Measurements from ENCODE around the gene PRKCSH.
"Not testable (repeated sequence)": the region's sequence is repeated elsewhere in the genome, so short reads cannot be mapped to it uniquely, and the experiment has no call there.

Gene PRKCSH

DNA sequence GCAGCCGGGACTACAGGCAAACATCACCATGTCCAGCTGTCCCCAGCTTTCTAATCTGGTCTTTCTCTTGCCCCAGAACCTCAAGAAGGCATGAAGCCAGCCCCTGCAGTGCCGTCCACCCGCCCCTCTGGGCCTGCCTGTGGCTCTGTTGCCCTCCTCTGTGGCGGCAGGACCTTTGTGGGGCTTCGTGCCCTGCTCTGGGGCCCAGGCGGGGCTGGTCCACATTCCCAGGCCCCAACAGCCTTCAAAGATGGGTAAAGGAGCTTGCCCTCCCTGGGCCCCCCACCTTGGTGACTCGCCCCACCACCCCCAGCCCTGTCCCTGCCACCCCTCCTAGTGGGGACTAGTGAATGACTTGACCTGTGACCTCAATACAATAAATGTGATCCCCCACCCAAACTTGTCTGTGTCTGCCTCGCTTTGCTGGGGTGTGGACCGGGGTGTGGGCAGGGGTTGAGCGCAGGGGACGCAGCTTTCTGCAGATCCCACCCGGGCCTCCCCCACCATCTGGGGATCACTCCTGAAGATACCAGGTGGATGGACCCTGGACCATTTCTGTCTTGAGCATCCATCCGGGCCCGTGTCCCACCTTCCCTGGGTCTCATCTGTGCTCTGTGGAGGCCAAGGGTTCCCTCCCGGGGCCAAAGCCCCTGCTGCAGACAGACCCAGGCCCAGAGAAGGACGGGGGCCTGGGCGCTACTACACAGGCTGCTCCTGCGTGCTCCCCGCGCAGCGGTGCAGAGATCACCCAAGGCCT, 15.3 kb downstream of the PRKCSH start:
- DNase-seq (ENCODE audit: low read depth in 2 of 2) = no peak

DNA sequence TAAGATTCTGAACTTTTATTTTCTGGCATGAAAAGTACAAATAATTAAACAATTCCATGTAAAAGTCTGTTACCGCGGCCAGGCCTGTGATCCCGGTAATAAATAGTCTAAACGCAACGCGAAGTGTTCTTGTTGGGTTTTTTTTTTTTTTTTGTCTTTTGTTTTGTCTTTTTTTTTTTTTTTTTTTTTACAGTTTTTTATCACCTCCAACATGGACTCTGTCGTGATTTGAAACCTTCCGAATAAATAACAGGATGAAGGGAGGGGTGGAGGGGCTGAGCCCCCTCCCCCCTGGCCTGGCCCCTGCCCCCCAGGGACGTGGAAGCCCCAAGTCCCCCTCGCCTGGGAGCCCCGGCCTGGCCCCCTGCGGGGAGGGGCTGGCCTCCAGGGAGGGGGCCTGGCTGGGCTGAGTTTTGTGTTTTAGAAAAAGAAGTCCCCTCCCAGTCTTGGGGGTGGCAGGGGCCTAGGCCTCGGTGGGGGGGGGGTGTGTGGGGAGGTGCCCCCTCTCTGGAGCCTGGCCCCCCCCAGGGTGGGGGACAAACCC, 16.0 kb downstream of the PRKCSH start:
- DNase-seq (ENCODE audit: low read depth in 2 of 2) = no peak

DNA sequence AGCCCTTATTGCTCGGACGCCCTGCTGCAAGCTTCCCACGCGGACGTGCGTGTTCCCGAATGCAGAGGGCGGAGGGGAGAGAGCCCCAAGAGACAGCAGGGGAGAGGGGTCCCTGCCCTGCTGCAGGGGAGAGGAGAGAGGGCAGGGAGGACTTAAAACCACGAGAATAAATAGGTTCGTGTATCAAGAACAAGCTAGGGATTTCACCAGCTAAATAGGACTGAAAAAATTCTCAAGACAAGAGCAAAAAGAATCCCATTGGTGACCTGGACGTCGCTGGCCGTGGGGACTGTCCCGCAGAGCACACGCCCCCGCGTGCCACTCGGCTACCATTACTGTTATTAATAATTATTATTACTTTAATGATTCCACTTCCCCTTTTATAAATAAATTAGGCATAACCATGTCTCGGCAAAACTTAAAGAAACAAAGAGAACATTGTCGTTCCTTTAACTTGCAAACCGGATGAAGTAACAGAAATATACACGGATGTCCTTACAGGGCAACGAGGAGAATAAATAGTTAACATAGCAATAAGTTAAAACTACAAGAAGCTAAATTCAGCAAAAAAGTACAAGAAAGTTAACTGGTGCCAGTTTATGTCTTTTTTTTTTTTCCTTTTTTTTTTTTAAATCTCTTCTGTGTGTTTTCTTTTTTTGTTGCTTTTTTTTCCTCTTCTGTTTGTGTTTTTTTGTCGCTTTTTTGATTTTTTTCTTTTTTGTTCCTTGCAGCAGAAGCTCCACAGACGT, 16.6 kb downstream of the PRKCSH start:
- no peak for DNase-seq (ENCODE audit: low read depth in 2 of 2)

DNA sequence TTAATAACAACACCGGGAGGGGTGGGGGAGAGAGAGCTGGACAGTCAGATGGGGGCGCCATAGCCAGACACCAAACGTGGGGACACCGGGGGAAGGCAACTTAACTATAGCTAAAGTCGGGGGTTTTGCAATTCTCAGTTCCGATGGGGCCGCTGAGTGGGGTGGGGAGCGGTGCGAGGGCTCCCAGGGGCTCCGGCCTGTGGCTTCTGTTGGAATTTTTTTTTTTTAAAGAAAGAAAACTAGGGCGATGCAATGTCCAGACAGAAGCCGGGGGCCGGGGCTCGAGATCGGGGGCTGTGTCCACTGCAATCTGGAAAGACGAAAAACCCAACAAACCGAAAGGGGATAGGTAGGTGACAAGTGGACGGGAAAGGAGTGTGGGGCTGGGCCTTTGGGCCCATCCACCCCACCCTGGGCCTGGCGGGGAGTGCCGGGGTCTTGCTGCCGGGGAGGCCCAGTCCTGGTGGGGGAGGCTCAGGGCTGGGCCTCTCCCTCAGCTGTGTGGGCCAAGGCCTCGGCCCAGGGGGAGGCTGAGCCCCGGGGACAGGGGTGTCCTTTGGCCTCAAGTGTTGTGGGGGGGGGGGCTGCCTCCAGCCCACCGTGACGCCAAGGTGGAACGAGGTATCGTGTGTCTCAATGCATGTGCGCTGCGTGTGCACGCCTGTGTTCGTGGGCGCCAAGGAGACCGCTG, 17.3 kb downstream of the PRKCSH start:
- no peak for DNase-seq (ENCODE audit: low read depth in 2 of 2)

DNA sequence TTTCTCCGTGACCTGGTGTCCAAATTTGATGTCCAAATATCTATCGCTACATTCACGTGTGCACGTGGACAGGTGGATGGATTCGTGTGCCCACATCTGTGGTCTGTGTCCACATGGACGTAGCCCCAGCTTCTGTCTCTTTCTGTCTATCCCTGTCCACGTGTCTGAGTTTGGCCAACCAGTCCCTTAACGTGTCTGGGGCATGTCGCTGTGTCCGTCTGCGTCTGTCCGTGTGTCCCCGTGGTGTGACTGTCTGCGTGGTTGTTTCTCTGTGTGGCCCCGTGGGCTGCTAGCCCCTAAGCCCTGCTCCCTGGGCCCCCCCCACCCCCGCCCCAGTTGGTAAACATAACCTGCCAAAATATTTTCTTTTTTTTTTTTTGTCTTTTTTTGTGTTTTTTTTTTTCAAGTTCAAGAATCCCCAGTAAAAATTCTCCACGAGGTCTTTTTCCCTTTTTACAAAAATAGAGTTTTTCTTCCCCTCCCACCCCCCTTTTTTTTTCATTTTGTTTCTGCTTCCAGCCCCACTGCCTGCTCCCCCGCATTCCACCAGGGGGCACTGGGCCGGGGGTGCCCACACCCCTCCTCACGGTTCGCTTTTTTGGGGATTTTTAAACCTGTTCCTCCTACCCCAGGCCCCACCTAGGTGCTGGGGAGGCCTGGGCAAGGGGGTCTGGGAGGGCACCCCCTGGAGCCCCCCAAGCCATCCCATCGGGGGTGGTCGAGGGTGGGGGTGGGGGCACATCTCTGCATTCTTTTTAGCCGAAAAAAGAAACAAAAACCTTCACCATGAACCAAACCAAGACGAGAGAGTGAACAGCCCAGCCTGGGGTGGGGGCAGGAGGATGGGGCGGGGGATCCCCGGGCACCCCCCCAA, 18.3 kb downstream of the PRKCSH start:
- no peak for DNase-seq (ENCODE audit: low read depth in 2 of 2)

DNA sequence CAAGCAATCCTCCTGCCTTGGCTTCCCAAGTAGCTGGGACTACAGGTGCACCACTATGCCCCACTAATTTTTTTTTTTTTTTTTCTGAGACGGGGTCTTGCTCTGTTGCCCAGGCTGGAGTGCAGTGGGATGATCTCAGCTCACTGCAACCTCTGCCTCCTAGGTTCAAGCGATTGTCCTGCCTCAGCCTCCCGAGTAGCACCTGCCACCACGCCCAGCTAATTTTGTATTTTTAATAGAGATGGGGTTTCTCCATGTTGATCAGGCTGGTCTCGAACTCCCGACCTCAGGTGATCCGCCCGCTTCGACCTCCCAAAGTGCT, 19.8 kb downstream of the PRKCSH start:
- DNase-seq (ENCODE audit: low read depth in 2 of 2) = not testable (repeated sequence)

DNA sequence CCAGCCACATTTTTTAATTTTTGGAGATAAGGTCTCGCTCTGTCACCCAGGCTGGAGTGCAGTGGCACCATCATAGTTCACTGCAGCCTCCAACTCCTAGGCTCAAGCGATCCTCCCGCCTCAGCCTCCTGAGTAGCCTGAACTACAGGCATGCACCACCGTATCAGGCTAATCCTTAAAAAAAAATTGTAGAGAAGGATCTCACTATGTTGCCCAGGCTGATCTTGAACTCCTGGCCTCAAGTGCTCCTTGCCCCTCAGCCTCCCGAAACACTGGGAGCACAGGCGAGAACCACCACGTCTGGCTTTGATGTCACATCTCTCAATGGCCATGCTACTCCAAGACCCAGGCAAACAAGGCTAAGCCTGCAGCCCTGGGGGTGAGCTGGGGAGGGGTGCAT, 21.2 kb downstream of the PRKCSH start:
- DNase-seq (ENCODE audit: low read depth in 2 of 2) = no peak

DNA sequence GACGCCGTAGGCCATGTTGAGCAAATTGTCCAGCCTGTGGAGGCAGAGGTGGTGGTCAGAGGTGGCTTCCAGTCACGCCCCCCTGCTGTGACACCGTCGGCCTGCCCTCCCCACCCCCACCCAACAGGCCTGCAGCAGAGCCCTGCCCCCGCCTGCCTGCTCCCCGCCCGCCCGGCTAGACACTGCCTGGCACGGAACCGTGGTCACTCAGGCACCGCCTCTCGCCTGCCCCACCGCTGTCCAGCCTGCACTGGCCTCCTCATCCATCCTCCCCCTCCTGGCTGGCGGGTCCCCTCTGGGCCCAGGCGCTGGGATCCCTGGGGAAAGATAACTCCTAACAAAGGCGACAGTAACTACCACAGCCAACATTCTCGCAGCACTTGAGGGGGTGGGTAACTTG, 21.7 kb downstream of the PRKCSH start:
- DNase-seq (ENCODE audit: low read depth in 2 of 2) = no peak

DNA sequence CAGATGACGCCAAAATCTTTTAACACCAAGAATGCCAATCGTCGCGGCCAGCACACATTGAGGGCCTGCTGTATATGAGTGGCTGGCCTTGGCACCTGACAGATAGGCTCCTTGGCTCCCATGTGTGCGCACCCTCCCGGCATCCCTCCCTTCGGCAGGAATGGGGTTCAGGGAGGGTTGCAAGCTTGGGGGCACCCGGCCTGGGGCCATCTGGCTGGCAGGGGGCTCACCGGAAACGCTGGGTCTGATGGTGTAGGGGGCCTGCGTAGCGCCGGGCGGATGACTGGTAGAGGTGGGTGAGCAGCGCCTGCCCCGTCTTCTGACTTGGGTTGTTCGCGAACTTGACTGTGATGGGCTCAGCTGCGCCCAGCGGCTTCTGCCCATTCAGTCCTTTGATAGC, 22.4 kb downstream of the PRKCSH start:
- no peak for DNase-seq (ENCODE audit: low read depth in 2 of 2)

DNA sequence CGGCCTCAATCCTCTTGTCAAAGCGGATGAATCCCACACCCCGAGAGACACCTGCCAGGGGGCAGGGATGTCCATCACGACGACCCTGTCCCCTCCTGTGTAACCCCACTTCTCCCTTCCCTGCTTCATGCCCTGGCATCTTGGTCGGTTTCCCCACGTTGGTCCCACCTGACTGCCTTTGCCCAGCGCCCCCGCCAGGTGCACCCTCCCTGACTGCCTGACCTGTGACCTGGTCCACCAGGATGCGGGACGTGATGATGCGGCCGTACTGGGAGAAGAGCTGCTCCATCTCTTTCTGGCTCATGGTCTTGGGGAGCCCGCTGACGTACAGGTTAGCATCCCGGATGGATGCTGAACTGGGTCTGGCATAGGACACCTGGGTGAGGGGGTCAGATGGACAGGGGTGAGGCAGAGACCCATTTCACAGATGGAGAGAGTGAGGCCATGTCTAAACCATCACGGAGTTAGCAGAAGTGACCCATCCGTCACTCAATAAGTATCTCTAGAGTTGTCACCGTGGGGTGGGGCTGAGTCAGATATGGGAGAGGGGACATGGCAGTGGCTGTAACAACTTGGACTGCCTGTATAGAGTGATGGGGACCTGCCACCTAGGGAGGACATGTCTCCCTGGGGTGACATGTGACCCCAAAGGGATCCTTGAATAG, 22.9 kb downstream of the PRKCSH start:
- DNase-seq (ENCODE audit: low read depth in 2 of 2) = no peak

DNA sequence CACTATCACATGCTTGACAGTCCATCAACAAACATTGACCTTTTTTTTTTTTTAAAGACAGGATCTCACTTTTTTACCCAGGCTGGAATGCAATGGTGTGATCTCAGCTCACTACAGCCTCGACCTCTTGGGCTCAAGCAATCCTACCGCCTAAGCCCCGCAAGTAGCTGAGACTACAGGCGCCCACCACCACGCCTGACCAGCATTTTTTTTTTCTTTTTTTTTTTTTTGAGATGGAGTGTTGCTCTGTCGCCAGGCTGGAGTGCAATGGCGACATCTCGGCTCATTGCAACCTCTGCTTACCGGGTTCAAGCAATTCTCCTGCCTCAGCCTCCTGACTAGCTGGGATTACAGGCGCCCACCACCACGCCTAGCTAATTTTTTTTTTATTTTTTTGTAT, 23.5 kb downstream of the PRKCSH start:
- DNase-seq (ENCODE audit: low read depth in 2 of 2) = not testable (repeated sequence)

DNA sequence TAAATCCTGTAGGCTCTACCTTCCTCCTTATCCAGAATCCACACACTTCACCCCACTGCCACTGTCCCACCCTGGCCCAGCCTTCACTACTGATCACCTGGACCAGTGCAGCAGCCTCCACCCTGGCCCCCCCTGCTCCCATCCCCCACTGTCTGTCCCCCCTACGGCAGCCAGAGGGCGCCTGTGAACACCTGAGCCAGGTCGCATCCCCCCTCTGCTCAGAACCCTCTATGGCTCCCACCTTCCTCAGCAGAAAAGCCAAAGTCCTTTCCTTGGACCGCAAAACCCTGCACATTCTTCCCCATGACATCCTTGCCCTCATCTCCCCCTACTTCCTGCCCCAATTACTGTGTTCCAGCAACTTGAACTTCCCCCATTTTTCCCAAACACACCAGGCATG, 24.8 kb downstream of the PRKCSH start:
- DNase-seq (ENCODE audit: low read depth in 2 of 2) = no peak

DNA sequence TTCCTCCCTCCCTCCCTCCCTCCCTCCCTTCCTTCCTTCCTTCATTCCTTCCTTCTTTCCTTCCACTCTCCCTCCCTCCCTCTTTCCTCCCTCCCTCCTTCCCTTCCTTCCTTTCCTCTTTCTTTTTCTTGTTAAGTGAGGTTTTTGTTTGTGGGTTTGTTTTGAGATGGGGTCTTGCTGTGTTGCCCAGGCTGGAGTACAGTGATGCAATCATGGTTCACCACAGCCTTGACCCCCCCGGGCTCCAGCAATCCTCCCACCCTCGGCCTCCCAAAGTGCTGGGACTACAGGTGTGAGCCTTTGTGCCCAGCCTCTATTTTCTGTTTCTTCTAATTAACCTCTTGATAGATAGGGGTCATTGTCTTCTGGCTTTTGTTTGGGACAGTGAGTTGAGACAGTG, 26.0 kb downstream of the PRKCSH start:
- DNase-seq (ENCODE audit: low read depth in 2 of 2) = no peak

DNA sequence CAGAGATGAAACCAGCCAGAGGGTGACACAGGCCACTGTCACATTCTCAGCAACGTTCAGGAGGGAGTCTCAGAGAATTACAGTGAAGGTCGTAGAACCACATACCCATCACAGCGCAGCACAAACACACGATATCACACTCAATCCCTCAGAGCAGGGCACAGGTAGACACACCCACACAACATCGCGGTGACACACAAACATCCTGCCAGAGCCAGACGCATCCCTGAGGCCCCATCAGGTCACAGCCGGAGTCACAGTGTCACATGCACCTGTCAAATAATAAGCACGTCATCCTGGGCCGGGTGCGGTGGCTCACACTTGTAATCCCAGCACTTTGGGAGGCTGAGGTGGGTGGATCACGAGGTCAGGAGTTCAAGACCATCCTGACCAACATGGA, 28.0 kb downstream of the PRKCSH start:
- DNase-seq (ENCODE audit: low read depth in 2 of 2) = no peak

DNA sequence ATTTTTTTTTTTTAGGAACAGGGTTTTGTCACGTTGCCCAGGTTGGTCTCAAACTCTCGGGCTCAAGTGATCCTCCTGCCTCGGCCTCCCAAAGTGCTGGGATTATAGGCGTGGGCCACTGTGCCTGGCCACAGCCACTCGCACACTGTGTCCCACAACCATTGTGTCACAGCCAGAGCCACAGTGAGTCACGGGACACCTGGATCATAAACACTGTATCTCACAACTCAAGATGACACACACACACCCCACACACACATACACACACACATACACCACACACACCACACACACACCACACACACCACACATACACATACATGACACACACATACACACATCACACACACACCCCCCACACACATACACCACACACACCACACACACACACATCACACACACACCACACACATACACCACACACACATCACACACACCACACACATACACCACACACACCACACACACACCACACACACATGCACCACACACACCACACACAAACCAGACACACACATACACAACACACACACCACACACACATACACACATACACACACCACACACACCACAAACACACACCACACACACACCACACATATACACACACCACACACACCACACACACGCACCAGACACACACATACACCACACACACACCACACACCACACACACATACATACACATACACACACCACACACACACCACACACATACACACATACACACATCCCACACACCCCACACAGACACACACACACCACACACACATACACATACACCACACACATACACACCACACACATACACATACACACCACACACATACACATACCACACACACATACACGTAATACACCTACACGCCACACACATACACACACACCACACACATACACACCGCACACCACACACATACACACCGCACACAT, 29.2 kb downstream of the PRKCSH start:
- no peak for DNase-seq (ENCODE audit: low read depth in 2 of 2)

DNA sequence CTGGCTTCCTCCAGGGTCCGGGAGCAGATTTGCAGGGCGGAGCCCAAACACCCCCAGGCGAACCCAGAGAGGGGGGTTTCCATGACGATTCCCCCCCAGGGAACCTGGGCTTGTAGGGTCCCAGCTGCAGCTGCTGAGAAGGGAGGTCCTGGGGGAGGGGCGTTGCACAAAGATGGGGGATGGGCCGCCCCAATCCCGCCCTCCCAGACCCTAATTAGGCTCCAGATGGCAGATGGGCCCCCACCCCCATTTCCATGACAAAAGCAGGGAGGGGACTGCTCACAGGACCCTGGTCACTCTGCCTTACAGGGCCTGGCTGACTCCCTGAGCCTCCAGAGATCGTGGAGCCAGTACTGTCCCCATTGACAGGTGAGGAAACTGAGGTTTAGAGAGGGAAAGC, 30.2 kb downstream of the PRKCSH start:
- DNase-seq (ENCODE audit: low read depth in 2 of 2) = no peak

DNA sequence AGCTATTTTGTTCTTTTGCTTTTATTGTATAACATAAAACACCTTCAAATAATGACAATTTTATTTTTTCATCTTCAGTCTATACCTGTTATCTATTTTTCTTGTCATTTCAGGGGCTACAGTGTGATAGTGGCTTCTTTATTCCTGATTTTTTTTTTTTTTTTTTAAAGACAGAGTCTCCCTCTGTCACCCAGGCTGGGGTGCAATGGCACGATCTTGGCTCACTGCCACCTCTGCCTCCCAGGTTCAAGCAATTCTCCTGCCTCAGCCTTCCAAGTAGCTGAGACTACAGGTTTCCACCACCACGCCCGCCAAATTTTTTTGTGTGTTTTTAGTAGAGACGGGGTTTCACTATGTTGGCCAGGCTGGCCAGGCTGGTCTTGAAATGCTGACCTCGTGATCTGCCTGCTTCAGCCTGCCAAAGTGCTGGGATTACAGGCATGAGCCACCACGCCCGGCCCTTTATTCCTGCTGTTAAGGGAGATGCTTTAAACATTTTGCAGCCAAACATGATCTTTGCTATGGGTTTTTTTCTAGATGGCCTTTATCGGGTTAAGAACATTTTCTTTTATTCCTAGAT, 32.9 kb downstream of the PRKCSH start:
- not testable (repeated sequence) for DNase-seq (ENCODE audit: low read depth in 2 of 2)

DNA sequence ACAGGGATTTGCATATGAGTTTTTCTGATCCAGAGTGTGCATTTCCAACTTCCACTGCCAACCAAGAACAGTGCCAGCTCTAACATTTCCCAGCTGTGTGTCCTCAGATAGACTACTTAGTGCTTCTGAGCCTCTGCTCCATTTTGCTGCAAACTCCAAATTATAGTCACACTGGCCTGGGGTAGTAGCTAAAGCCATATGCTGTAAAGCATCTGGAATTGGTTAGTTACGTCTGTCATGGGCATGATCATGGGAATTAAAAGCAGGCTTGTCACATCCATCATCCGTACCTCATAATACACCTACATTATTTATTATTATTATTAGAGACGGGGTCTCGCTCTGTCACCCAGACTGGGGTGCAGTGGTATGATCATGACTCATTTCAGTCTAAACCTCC, 38.3 kb downstream of the PRKCSH start:
- DNase-seq (ENCODE audit: low read depth in 2 of 2) = no peak

DNA sequence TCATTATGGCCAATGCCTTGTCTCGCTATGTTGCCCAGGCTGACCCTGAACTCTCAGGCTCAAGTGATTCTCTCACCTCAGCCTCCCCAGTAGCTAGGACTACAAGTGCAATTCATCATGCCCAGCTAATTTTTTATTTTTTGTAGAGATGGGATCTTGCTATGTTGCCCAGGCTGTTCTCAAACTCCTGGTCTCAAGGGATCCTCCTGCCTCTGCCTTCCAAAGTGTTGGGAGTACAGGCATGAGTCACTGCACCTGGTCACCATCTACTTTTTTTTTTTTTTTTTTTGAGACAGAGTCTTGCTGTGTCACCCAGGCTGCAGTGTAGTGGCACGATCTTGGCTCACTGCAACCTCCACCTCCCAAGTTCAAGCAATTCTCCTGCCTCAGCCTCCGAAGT, 39.9 kb downstream of the PRKCSH start:
- DNase-seq (ENCODE audit: low read depth in 2 of 2) = not testable (repeated sequence)

DNA sequence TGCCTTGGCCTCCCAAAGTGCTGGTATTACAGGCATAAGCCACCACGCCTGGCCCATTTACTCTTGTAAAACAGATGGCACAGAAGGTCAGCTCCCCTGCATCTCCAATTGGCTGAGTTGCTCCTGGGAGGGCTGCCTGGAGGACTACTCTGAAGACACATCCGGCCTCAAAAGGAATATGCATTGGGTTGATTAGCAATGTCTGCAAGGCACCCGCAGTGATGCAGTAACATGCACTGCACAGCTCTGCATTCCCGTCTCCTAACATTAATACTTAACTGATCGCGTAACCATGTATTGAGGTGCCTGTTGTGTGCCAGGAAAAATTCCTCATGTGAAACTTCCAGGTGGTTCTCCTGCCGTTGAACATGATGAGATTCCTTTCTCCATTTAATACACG, 40.4 kb downstream of the PRKCSH start:
- DNase-seq (ENCODE audit: low read depth in 2 of 2) = no peak

Measured in activated CD4-positive, alpha-beta T cell treated with anti-CD3 and anti-CD28 coated beads for 24 hours (primary cell).